ENCODE results near the gene SRPK2.

The SRPK2 gene

DNA sequence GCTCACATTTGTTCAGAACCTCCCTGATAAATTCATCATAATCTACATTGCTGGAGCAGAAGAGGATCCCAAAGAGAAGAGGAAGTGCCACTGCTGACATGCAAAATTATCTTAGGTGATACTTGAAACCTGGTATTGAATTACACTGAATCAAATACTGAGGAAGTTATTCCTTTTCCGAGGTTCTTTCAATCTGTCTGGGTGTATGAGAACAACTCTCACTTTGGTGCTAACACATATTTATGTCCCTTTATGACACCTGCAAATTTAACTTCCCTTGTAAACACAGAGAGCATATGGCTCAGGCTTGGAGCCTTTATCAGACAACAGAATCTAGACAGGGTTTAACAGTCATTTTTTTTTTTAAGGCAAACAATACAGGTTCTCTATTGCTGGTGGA, 131.4 kb downstream of the SRPK2 start:
- Histone ChIP-seq H3K9me3 (0 out of 2 replicates have a peak, but pooled peaks cover 4% of the 10 kb centered on the region), H3K4me1 (no peaks in the 10 kb centered on the region), H3K27me3 (no peaks in the 10 kb centered on the region), H3K36me3 (no peaks in the 10 kb centered on the region), H3K4me3 (ENCODE audit: low read depth, low read length) (no peak overlapping the region)
- TF ChIP-seq CTCF (IDR thresholded peaks at IDR 0.05; ENCODE audit: low read depth, low read length): no peak
- DNase-seq: no peak

GRCh38 chr7:105256761-105257231, 131.9 kb downstream of the SRPK2 start:
- H3K9me3 ChIP-seq: 0 out of 2 replicates have a peak, but pooled peaks cover 4% of the 10 kb centered on the region
- no peak overlapping the region for H3K4me3 ChIP-seq (ENCODE audit: low read depth, low read length)
- no peaks in the 10 kb centered on the region for H3K36me3 ChIP-seq
- no peak for DNase-seq
- H3K27me3 ChIP-seq: no peaks in the 10 kb centered on the region
- H3K4me1 ChIP-seq: no peaks in the 10 kb centered on the region
- TF ChIP-seq CTCF (IDR thresholded peaks at IDR 0.05; ENCODE audit: low read depth, low read length): no peak

DNA sequence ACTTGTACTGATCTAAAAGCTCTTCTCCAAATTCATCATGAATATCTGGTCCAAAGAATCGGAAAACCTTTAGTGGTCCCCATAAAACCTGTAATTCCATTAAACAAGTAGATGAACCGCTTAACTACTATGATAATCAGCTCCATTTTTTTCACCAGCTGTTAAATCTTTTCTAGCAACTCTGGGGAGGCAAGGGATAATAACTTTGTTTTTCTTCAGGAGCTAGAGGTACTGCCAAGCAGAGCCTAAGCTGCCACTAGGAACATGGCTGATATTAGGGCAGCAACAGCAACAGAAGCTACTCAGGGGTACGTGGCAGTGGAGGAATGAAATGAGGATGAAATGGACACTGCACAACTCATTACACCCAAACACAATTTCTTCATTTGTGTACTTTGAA, 138.0 kb downstream of the SRPK2 start:
- no peak for TF ChIP-seq CTCF (IDR thresholded peaks at IDR 0.05; ENCODE audit: low read depth, low read length)
- H3K4me1 ChIP-seq: peaks cover 26% of the 10 kb centered on the region
- no peaks in the 10 kb centered on the region for H3K9me3 ChIP-seq
- H3K27me3 ChIP-seq: no peaks in the 10 kb centered on the region
- no peaks in the 10 kb centered on the region for H3K36me3 ChIP-seq
- no peak overlapping the region for H3K4me3 ChIP-seq (ENCODE audit: low read depth, low read length)
- DNase-seq: no peak

DNA sequence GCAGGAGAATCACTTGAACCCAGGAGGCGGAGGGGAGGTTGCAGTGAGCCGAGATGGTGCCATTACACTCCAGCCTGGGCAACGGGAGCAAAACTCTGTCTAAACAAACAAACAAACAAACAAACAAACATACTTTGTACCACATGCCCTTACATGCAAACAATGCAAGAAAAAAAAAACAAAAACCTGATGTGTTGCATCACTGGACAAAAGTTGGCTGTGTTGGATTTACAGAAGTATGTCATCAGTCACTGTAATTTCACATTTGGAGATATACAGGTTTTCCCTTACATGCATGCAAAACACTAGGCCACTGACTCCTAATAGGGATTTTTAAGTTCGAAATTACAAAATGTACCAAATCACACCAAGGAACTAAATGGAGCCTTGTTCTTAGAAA, 138.5 kb downstream of the SRPK2 start:
- Histone ChIP-seq H3K36me3 (no peaks in the 10 kb centered on the region), H3K9me3 (no peaks in the 10 kb centered on the region), H3K4me1 (peaks cover 30% of the 10 kb centered on the region), H3K4me3 (ENCODE audit: low read depth, low read length) (no peak overlapping the region), H3K27me3 (no peaks in the 10 kb centered on the region)
- no peak for TF ChIP-seq CTCF (IDR thresholded peaks at IDR 0.05; ENCODE audit: low read depth, low read length)
- no peak for DNase-seq

DNA sequence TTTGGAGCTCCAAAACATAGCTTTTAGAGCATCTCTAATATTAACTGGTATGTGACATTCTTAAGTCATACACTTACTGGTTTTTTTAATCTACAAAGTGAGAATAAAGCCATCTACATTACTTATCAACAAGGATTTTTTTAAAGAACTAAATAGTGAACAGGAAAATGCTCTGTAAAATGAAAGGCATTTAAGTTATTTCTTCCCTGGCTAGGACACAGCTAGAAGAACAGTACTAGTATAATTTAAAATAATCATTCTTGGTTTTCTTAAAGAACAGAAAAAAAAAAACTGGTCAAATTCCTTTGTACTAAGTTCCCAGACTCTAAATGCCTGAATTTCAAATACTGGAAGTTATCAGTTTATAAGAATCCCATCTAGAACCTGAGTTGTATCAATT, 139.5 kb downstream of the SRPK2 start:
- Histone ChIP-seq H3K4me1 (peaks cover 30% of the 10 kb centered on the region), H3K9me3 (no peaks in the 10 kb centered on the region), H3K4me3 (ENCODE audit: low read depth, low read length) (no peak overlapping the region), H3K27me3 (no peaks in the 10 kb centered on the region), H3K36me3 (no peaks in the 10 kb centered on the region)
- no peak for DNase-seq
- TF ChIP-seq CTCF (IDR thresholded peaks at IDR 0.05; ENCODE audit: low read depth, low read length): no peak

GRCh38 chr7:105246679-105247078, 142.0 kb downstream of the SRPK2 start:
- TF ChIP-seq CTCF (IDR thresholded peaks at IDR 0.05; ENCODE audit: low read depth, low read length): no peak
- H3K27me3 ChIP-seq: no peaks in the 10 kb centered on the region
- peaks cover 30% of the 10 kb centered on the region for H3K4me1 ChIP-seq
- H3K4me3 ChIP-seq (ENCODE audit: low read depth, low read length): no peak overlapping the region
- H3K9me3 ChIP-seq: no peaks in the 10 kb centered on the region
- H3K36me3 ChIP-seq: no peaks in the 10 kb centered on the region
- DNase-seq: no peak
